Transverse colon (tissue), 4 donors: ENCODE measurements around the gene IAH1. TPM values are rescaled to one million over a fixed set of nuclear protein-coding genes. Genes with fewer than 3 reads are reported as not detected.

Experiments used
- DNase-seq: peaks from one replicate; pipeline ENCODE4 v3.0.0-alpha.2; 2019
- H3K27ac ChIP-seq, 4 donors: fragments of 200-600 bp; sonication (generic); 2 replicates each; pipeline ENCODE4 v1.5.1; 2016 to 2018; ENCODE audit warnings: inconsistent platforms in 4 of 4
- H3K27me3 ChIP-seq: fragments of 200-600 bp; sonication (generic); 2 replicates; pipeline ENCODE4 v1.5.1; 2017; ENCODE audit warnings: inconsistent platforms
- H3K36me3 ChIP-seq, 4 donors: fragments of 200-600 bp; sonication (generic); 2 replicates each; pipeline ENCODE4 v1.5.1; 2017 to 2019; ENCODE audit warnings: inconsistent platforms in 4 of 4
- H3K4me1 ChIP-seq, 4 donors: fragments of 200-600 bp; sonication (generic); 2 replicates each; pipeline ENCODE4 v1.5.1; 2017 to 2020; ENCODE audit warnings: inconsistent platforms in 4 of 4
- H3K4me3 ChIP-seq, 4 donors: fragments of 200-600 bp; sonication (generic); 1 replicate in 1 of 4; 2 replicates in 3 of 4; pipeline versions ENCODE4 v1.5.1 to v1.6.1; 2017 to 2019; ENCODE audit warnings: inconsistent platforms in 4 of 4
- H3K9me3 ChIP-seq, 2 donors: fragments of 200-600 bp; sonication (generic); 2 replicates each; pipeline ENCODE4 v1.5.1; 2017 to 2019; ENCODE audit warnings: inconsistent platforms in 2 of 2
- EP300 ChIP-seq: sonication (generic); formaldehyde crosslinking; IDR thresholded peaks from one replicate; pipeline ENCODE4 v1.6.1; 2017; ENCODE audit warnings: antibody characterized with exemption, low read depth
- POLR2A ChIP-seq: fragments of 450-650 bp; IDR thresholded peaks from one replicate; pipeline ENCODE4 v1.6.1; 2016; ENCODE audit warnings: antibody characterized with exemption, mild to moderate bottlenecking, moderate library complexity
- POLR2AphosphoS5 ChIP-seq, 3 donors: sonication (generic); formaldehyde crosslinking; IDR thresholded peaks; one replicate each; pipeline ENCODE4 v1.6.1; 2016; ENCODE audit warnings: antibody characterized with exemption in 3 of 3
- WGBS, 2 donors: methylation state at CpG; one replicate each; pipeline ENCODE4 v1.1.5; 2018; ENCODE audit warnings: low coverage in 1 of 2; 5-methylcytosine and 5-hydroxymethylcytosine counted together
- in situ Hi-C, 4 donors: fragments of 200-750 bp; cut with MboI; loops; one replicate each; pipeline versions ENCODE4 v1.15.0 to v1.15.1; 2017; ENCODE audit warnings: low sequenced_read_pairs in 3 of 4, low pct_ligation_motif_present in 1 of 4, low pct_unique_long_range_greater_than_20kb in 1 of 4
- intact Hi-C: fragments of 100-400 bp; cut with DNase I; formaldehyde crosslinking; loops from one replicate; pipeline ENCODE4 v1.15.1; 2023; ENCODE audit warnings: low total_unique reads
- total RNA-seq, 4 donors: library from RNA; depleted of rRNA; stranded (reverse); fragments of >200 nt; gene quantifications; one replicate each; pipeline ENCODE4 v1.1.0, GENCODE V29; 2016
- TF ChIP-seq, protein P1 (sequence below), 5 experiments: fragments of 200-600 bp in 3 of 5; fragments of 450-650 bp in 2 of 5; sonication (generic) in 3 of 5; IDR thresholded peaks; 1 replicate in 2 of 5; 2 replicates in 3 of 5; pipeline ENCODE4 v1.5.1; 2016 to 2017; ENCODE audit warnings: antibody characterized with exemption in 5 of 5, inconsistent platforms in 3 of 5, mild to moderate bottlenecking in 2 of 5, moderate library complexity in 1 of 5

The IAH1 gene
- 10 to 100 TPM; 19.1 to 50.1 (median 40.1) TPM for total RNA-seq

DNA sequence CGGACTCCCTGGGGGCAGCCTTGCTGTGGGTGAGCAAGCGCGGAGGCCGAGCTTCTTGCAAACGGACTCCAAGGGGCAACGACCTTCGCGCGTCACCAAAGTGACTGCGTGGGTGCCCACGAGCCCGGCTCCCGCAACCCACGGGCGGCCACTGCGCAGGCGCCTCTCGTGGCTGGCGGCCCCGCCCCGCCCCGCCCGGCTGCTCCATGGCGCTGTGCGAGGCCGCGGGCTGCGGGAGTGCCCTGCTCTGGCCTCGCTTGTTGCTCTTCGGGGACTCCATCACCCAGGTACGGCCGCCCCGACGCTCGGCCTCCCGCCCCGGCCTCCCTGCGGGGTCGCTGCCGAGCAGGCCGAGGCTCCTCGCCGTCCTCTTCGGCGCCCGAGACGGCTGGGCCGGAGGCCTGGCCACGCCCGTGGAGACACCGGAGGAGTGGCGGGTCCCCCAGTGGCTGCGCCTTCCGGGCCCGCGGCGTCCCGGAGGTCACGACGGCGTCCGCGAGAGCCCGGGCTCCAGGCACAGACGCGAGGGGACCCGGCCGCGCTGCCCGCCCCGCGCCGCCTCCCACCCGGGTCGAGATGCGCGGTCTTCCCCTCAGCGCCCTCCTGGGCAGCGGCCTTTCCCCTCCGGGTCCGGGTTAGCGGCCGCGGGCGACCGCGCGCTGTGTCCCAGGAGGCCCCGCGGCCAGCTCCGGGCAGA is at the start of gene IAH1:
IAH1 (plus strand) TSS at position 191 of the 697 bp plus-strand sequence; CDS start at position 207, 16 bp downstream.
- WGBS, 2 donors, result 0% methylated on average over 8 of the region's 91 CpGs; no CpG with 5 or more reads in 1 of the 2 donors
- H3K27me3 ChIP-seq, result no peaks in the 10 kb centered on the region
- peak; percentile 71 for DNase-seq
- H3K36me3 ChIP-seq, result peaks cover 0 to 9% (median 0%) of the 10 kb centered on the region in 4 donors
- peak within 1 kb of the TSS; percentile 75 to 83 (median 83) for H3K4me3 ChIP-seq
- in situ Hi-C loops (no loop called here), intact Hi-C loops (no loop called here)
- TF ChIP-seq EP300 (no peak), POLR2AphosphoS5 (IDR thresholded peaks at IDR 0.05) (peak in 2 of 3 donors; percentile 43 to 74)
- peak within 1 kb of the TSS; percentile 92 to 94 (median 93) for H3K27ac ChIP-seq
- no peaks in the 10 kb centered on the region for H3K9me3 ChIP-seq
- peaks cover 0 to 24% (median 18%) of the 10 kb centered on the region in 4 donors for H3K4me1 ChIP-seq

DNA sequence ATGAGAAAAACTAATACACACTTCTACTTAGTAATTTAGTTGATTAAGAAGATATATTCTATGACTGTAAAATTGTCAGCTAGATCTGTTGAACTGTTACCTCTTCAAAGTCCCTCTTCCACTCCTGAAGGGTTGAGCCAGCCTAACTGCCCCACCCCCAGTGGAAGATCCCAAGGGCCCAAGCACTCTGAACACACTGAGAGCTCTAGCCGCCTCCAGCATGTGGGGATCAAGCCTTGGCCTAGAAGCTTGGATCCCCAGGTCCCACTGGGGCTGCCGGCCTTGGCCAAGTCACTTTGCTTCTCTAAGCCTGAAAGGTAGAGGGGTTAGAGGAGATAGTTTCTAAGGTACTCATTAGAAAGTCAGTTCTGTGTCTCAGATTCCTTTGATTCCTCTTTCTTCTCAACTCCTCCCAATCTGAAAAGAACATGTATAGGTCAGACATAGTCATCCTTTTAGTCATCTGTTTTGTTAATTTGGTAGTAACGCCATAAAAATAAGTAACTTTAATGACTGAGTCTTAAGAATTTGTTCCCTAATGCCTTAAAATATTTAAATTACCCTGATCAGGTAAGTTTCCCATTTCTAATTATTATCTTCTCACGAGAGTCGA is 45.3 kb upstream of the IAH1 start:
- Histone ChIP-seq H3K4me3 (no peak overlapping the region), H3K27ac (no peak overlapping the region), H3K36me3 (peaks cover 0 to 41% (median 19%) of the 10 kb centered on the region in 4 donors), H3K27me3 (no peaks in the 10 kb centered on the region), H3K4me1 (peaks cover 6 to 10% (median 9%) of the 10 kb centered on the region in 4 donors), H3K9me3 (no peaks in the 10 kb centered on the region)
- 63 to 77% methylated on average over 3 to 5 of the region's 5 CpGs for WGBS, 2 donors
- in situ Hi-C loops (no loop called here), intact Hi-C loops (no loop called here)
- no peak for TF ChIP-seq POLR2AphosphoS5 (IDR thresholded peaks at IDR 0.05)
- no peak for TF ChIP-seq POLR2A
- TF ChIP-seq, protein P1, sequence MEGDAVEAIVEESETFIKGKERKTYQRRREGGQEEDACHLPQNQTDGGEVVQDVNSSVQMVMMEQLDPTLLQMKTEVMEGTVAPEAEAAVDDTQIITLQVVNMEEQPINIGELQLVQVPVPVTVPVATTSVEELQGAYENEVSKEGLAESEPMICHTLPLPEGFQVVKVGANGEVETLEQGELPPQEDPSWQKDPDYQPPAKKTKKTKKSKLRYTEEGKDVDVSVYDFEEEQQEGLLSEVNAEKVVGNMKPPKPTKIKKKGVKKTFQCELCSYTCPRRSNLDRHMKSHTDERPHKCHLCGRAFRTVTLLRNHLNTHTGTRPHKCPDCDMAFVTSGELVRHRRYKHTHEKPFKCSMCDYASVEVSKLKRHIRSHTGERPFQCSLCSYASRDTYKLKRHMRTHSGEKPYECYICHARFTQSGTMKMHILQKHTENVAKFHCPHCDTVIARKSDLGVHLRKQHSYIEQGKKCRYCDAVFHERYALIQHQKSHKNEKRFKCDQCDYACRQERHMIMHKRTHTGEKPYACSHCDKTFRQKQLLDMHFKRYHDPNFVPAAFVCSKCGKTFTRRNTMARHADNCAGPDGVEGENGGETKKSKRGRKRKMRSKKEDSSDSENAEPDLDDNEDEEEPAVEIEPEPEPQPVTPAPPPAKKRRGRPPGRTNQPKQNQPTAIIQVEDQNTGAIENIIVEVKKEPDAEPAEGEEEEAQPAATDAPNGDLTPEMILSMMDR (IDR thresholded peaks at IDR 0.05), result no peak
- no peak for DNase-seq

DNA sequence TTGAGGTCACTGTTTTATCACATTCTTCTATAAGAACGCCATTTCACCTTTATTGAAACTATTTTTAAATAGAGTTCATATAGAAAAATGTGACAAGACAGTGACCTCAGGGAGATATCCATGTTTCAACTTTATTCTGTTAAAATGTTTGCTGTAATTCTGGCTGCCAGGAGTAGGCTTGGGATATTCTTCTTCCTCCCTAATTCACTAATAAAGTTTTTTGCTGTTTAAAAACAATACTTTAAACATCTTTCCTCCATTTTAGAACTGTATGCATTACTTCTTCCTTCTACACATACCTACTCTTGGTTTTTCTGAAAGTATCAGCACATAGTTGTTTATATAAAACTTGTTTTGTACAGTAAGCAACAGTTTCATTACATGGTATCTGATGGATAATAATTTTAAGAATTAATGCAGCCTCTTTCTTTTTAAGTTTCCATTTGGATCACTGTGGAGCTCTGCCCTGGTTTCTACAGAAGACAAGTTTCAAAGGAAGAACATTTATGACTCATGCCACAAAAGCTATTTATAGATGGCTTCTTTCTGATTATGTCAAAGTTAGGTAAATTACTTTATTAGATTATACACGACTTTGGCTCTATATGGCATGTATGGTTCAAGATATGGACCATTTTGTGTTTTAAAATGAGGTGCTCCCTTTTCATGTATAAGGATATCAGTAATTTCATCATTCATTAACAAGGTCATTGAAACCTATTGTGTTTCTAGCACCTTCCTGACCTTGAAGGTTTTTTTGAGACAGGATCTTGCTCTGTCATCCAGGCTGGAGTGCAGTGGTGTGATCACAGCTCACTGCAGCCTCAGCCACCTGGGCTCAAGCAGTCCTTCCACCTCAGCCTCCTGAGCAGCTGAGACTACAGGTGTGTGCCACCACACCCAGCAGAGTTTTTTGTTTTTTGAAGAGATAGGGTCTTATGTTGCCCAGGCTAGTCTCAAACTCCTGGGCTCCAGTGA is 43.7 kb upstream of the IAH1 start:
- TF ChIP-seq POLR2AphosphoS5 (IDR thresholded peaks at IDR 0.05) (no peak), EP300 (no peak), POLR2A (no peak)
- TF ChIP-seq, protein P1 (IDR thresholded peaks at IDR 0.05), result no peak
- no peak overlapping the region for H3K27ac ChIP-seq
- H3K27me3 ChIP-seq, result no peaks in the 10 kb centered on the region
- H3K4me3 ChIP-seq, result no peak overlapping the region
- 61 to 63% methylated on average over 2 of the region's 2 CpGs for WGBS, 2 donors
- H3K4me1 ChIP-seq, result no peaks in the 10 kb centered on the region
- no peak for DNase-seq
- in situ Hi-C loops, result no loop called here
- no peaks in the 10 kb centered on the region for H3K9me3 ChIP-seq
- peaks cover 0 to 41% (median 19%) of the 10 kb centered on the region in 4 donors for H3K36me3 ChIP-seq
- intact Hi-C loops, result no loop called here

DNA sequence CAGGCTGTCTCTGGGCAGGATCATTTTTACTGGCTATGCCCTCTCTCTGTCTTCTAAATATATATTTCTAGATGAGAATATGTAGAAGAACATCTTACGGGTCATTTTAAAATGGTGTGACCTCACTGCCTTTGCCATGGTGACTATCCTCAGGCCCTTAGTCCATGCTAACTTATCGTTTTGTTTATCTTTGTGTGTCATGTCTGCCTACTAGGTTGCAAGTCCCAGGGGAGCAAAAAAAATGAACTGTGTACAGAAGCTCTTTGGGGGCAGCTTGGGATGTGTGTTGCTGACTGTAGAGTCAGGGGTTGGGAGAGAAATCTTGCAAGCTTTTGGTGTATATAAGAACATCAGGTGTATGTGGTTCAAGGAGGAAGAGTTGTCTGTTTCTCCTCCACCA is 39.9 kb upstream of the IAH1 start:
- Histone ChIP-seq H3K9me3 (no peaks in the 10 kb centered on the region), H3K36me3 (peaks cover 0 to 64% (median 30%) of the 10 kb centered on the region in 4 donors), H3K27me3 (no peaks in the 10 kb centered on the region), H3K4me1 (no peaks in the 10 kb centered on the region), H3K4me3 (no peak overlapping the region), H3K27ac (no peak overlapping the region)
- 62 to 73% methylated on average over 2 of the region's 2 CpGs for WGBS, 2 donors
- in situ Hi-C loops (no loop called here), intact Hi-C loops (no loop called here)
- TF ChIP-seq POLR2A (no peak), POLR2AphosphoS5 (IDR thresholded peaks at IDR 0.05) (no peak), EP300 (no peak)
- TF ChIP-seq, protein P1 (IDR thresholded peaks at IDR 0.05), result no peak
- DNase-seq, result no peak
